Right hindlimb (tissue), 1 donor: ENCODE results near the gene STRA6.
A peak's percentile ranks its signal among the peaks of the same experiment; 100 is the strongest.

Source experiments
- DNase-seq: peaks from one replicate; pipeline ENCODE4 v3.0.0-alpha.2; 2018

The STRA6 gene

GRCh38 chr15:74130849-74131627 lies 71.5 kb downstream of the STRA6 start:
- no peak for DNase-seq

- peak; percentile 58 for DNase-seq
These were observed 72.3 kb downstream of the STRA6 start, which contains the start of gene ISLR2 for GRCh38 chr15:74130155-74130848. Gene ISLR2, plus strand, starts transcription at chr15:74130586. Its CDS starts 2,169 bp downstream, at chr15:74132755.

GRCh38 chr15:74129586-74130154 lies 72.9 kb downstream of the STRA6 start:
- peak; percentile 27 for DNase-seq
